Osteoblast (primary cell): ENCODE data around the gene GAP43. TPM values are rescaled to one million over a fixed set of nuclear protein-coding genes. Genes with fewer than 3 reads are reported as not detected.

Experiments used
- DNase-seq: peaks from one replicate; pipeline ENCODE4 v3.0.0; 2011; ENCODE audit warnings: low spot score, mixed read lengths; ENCODE audit not compliant: insufficient read length; ENCODE audit errors: missing footprints
- H2AFZ ChIP-seq: 2 replicates; pipeline ENCODE4 v1.6.0; 2011; ENCODE audit warnings: mild to moderate bottlenecking, low read length
- H3K27ac ChIP-seq: 2 replicates; pipeline ENCODE4 v1.5.1; 2011; ENCODE audit warnings: mild to moderate bottlenecking, low read depth, low read length, moderate library complexity
- H3K27me3 ChIP-seq: 2 replicates; pipeline ENCODE4 v1.6.0; 2012; ENCODE audit warnings: mild to moderate bottlenecking, control low read depth, inconsistent platforms, low read length, moderate library complexity; ENCODE audit not compliant: insufficient read depth
- H3K36me3 ChIP-seq: 2 replicates; pipeline ENCODE4 v1.5.1; 2011; ENCODE audit warnings: mild to moderate bottlenecking, low read length, control low read depth, moderate library complexity; ENCODE audit not compliant: insufficient read depth
- H3K4me1 ChIP-seq: 2 replicates; pipeline ENCODE4 v1.5.1; 2011; ENCODE audit warnings: mild to moderate bottlenecking, low read length, control low read depth, moderate library complexity; ENCODE audit not compliant: insufficient read depth
- H3K4me2 ChIP-seq: 2 replicates; pipeline ENCODE4 v1.6.0; 2011; ENCODE audit warnings: mild to moderate bottlenecking, low read length; ENCODE audit not compliant: insufficient read depth
- H3K4me3 ChIP-seq: fragments of 200-600 bp; sonication (generic); 3 replicates; pipeline ENCODE4 v1.5.1; 2012; ENCODE audit warnings: mild to moderate bottlenecking, low read length, inconsistent platforms; ENCODE audit not compliant: insufficient read depth
- H3K79me2 ChIP-seq: 2 replicates; pipeline ENCODE4 v1.6.0; 2012; ENCODE audit warnings: mild to moderate bottlenecking, low read length, control low read depth, inconsistent platforms; ENCODE audit not compliant: insufficient read depth
- H3K9me3 ChIP-seq: 2 replicates; pipeline ENCODE4 v1.5.1; 2011; ENCODE audit warnings: low read depth, low read length, control low read depth
- H4K20me1 ChIP-seq: 2 replicates; pipeline ENCODE4 v1.6.0; 2012; ENCODE audit warnings: mild to moderate bottlenecking, low read length, control low read depth; ENCODE audit not compliant: insufficient read depth
- total RNA-seq: library from RNA; depleted of rRNA; stranded (reverse); fragments of >200 nt; gene quantifications from 2 replicates; pipeline ENCODE4 v1.2.3, GENCODE V29; 2012
- TF ChIP-seq, protein P1 (sequence below): IDR thresholded peaks from 2 replicates; pipeline ENCODE4 v1.5.1; 2011; ENCODE audit warnings: mild to moderate bottlenecking, low read depth, low read length, moderate library complexity; ENCODE audit errors: extremely low read depth

The GAP43 gene
- total RNA-seq, 1 donor: 3.6 TPM

DNA sequence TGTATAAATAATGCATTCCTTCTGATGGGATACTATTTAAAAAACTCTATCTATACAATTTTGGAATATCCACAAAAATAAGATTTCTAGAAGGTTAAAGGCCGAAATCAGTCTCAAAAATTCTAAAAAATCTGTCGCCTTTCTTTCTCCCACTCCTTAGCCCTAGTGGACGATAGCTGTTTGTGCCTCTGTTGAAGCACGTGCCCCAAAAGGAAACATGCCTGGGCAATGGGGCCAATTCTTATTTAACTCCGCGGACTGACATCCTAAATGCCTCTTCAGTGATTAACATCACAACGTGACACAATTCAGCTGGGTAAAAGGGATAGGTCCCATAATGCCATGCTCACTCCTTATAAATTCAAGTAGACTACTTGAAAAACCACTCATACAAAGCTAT, 65.1 kb downstream of the GAP43 start:
- Histone ChIP-seq H3K4me3 (no peak overlapping the region), H4K20me1 (no peaks in the 10 kb centered on the region), H3K27ac (no peak overlapping the region), H3K36me3 (no peaks in the 10 kb centered on the region), H3K27me3 (no peaks in the 10 kb centered on the region), H3K4me1 (no peaks in the 10 kb centered on the region), H3K9me3 (no peaks in the 10 kb centered on the region), H2AFZ (no peak overlapping the region), H3K79me2 (no peaks in the 10 kb centered on the region), H3K4me2 (no peak overlapping the region)
- TF ChIP-seq, protein P1, sequence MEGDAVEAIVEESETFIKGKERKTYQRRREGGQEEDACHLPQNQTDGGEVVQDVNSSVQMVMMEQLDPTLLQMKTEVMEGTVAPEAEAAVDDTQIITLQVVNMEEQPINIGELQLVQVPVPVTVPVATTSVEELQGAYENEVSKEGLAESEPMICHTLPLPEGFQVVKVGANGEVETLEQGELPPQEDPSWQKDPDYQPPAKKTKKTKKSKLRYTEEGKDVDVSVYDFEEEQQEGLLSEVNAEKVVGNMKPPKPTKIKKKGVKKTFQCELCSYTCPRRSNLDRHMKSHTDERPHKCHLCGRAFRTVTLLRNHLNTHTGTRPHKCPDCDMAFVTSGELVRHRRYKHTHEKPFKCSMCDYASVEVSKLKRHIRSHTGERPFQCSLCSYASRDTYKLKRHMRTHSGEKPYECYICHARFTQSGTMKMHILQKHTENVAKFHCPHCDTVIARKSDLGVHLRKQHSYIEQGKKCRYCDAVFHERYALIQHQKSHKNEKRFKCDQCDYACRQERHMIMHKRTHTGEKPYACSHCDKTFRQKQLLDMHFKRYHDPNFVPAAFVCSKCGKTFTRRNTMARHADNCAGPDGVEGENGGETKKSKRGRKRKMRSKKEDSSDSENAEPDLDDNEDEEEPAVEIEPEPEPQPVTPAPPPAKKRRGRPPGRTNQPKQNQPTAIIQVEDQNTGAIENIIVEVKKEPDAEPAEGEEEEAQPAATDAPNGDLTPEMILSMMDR: no peak
- DNase-seq: no peak

DNA sequence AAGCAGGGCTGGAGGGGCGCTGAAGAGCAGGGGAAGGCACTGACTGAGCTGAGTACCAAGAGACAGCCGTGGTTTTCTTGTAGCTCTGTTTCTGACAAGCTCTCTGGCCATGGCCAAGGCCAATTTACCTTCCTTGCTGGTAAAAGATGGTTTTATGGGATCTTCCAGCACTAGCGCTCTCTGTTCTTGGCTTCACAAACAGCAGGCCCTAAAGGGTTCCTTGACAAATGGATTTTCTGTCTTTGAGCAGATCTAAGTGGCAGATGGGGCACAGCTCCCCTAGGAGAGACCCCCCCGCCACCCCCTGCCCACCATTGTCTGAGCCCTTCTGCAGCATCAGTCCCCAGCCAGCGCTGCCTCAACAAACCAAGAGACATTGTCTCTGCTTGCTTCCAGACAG, 66.6 kb downstream of the GAP43 start:
- no peaks in the 10 kb centered on the region for H3K79me2 ChIP-seq
- H3K9me3 ChIP-seq: no peaks in the 10 kb centered on the region
- TF ChIP-seq, protein P1: no peak
- H2AFZ ChIP-seq: no peak overlapping the region
- no peaks in the 10 kb centered on the region for H3K4me1 ChIP-seq
- H4K20me1 ChIP-seq: no peaks in the 10 kb centered on the region
- H3K27ac ChIP-seq: no peak overlapping the region
- H3K27me3 ChIP-seq: no peaks in the 10 kb centered on the region
- no peaks in the 10 kb centered on the region for H3K36me3 ChIP-seq
- no peak overlapping the region for H3K4me2 ChIP-seq
- H3K4me3 ChIP-seq: no peak overlapping the region
- DNase-seq: no peak

DNA sequence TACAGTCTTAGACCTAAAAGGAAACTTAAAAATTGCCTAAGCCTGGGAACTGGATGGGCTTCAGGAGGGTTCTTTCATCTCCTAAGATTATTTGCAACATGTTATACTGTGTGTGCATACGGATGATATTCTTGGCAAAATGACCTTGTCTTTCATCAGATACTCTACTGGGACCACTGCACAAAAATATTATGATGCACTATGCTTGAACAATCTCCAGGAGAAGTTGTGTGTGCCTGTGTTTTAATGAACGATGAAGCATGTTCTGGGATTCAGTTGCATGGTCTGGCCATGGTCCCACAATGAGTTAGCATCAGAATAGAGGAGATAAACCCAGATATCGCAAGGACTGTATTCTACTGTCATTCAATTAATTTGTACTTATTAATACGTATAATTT, 68.7 kb downstream of the GAP43 start:
- H4K20me1 ChIP-seq: no peaks in the 10 kb centered on the region
- H3K9me3 ChIP-seq: no peaks in the 10 kb centered on the region
- H2AFZ ChIP-seq: no peak overlapping the region
- H3K27ac ChIP-seq: no peak overlapping the region
- H3K4me3 ChIP-seq: no peak overlapping the region
- TF ChIP-seq, protein P1: no peak
- no peak overlapping the region for H3K4me2 ChIP-seq
- H3K27me3 ChIP-seq: no peaks in the 10 kb centered on the region
- no peaks in the 10 kb centered on the region for H3K4me1 ChIP-seq
- H3K36me3 ChIP-seq: no peaks in the 10 kb centered on the region
- peak; percentile 69 for DNase-seq
- H3K79me2 ChIP-seq: no peaks in the 10 kb centered on the region

DNA sequence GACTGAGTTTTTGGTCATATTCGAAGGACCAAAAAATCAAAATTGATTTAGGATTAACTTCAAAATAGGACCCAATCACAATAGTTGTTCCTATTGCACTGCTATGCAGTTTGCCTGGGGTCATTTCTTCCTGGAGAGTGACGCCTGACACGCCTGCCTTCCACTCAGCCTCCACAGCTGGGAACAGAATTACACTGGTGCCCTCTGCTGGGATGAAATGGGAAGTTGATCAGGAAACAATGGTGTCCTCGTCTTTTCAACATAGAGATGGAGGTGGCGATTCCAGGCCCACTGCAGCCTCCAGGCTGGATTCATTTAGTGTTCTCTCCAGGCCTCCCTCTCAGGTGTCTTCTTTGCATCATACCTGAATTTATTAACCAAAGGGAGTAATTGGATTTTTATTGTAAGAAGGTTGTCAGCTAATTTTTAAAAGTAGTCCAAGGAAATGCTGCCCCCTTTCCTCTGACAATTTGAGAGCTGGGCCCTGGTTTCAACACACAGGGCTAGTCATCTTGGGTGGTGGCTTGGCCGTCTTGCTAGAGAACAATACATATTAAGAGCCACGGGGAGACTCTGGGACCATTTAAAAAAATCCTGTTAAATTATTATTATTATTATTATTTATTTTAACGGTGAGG, 69.7 kb downstream of the GAP43 start:
- Histone ChIP-seq H3K79me2 (no peaks in the 10 kb centered on the region), H3K4me3 (no peak overlapping the region), H3K4me2 (peak overlapping the region; percentile 27), H3K4me1 (peaks cover 6% of the 10 kb centered on the region), H4K20me1 (no peaks in the 10 kb centered on the region), H3K27me3 (no peaks in the 10 kb centered on the region), H3K9me3 (no peaks in the 10 kb centered on the region), H2AFZ (peak overlapping the region; percentile 66), H3K27ac (peak overlapping the region; percentile 58), H3K36me3 (no peaks in the 10 kb centered on the region)
- peak; percentile 61 for DNase-seq
- TF ChIP-seq, protein P1: peak; percentile 93
